ENCODE measurements around the gene NRXN3. TPM values are rescaled to one million over a fixed set of nuclear protein-coding genes. Genes with fewer than 3 reads are reported as not detected.

NRXN3 gene
- polyA plus RNA-seq, 1 donor: 0.58 TPM

- no peak for DNase-seq (ENCODE audit: low read depth)
Observed at GRCh38 chr14:79411403-79412174, 1241.4 kb downstream of the NRXN3 start.

- DNase-seq (ENCODE audit: low read depth): no peak
Observed at GRCh38 chr14:79412822-79413221, 1242.6 kb downstream of the NRXN3 start.

- no peak for DNase-seq (ENCODE audit: low read depth)
Observed at GRCh38 chr14:79413734-79414428, 1243.7 kb downstream of the NRXN3 start.

- no peak for DNase-seq (ENCODE audit: low read depth)
Observed at GRCh38 chr14:79415726-79416125, 1245.6 kb downstream of the NRXN3 start.

- no peak for DNase-seq (ENCODE audit: low read depth)
Observed at GRCh38 chr14:79417961-79418360, 1247.8 kb downstream of the NRXN3 start.

- DNase-seq (ENCODE audit: low read depth): no peak
Observed at GRCh38 chr14:79418649-79419415, 1248.7 kb downstream of the NRXN3 start.

- DNase-seq (ENCODE audit: low read depth): no peak
Observed at GRCh38 chr14:79419571-79420327, 1249.6 kb downstream of the NRXN3 start.

GRCh38 chr14:79420725-79421124 lies 1250.6 kb downstream of the NRXN3 start:
- DNase-seq (ENCODE audit: low read depth): no peak

- no peak for DNase-seq (ENCODE audit: low read depth)
Observed at GRCh38 chr14:79421811-79422210, 1251.6 kb downstream of the NRXN3 start.

GRCh38 chr14:79424462-79424861 lies 1254.3 kb downstream of the NRXN3 start:
- no peak for DNase-seq (ENCODE audit: low read depth)

GRCh38 chr14:79426103-79426755 lies 1256.1 kb downstream of the NRXN3 start:
- no peak for DNase-seq (ENCODE audit: low read depth)

GRCh38 chr14:79432640-79433039 lies 1262.5 kb downstream of the NRXN3 start:
- DNase-seq (ENCODE audit: low read depth): no peak

- DNase-seq (ENCODE audit: low read depth): no peak
Observed at GRCh38 chr14:79436335-79436734, 1266.2 kb downstream of the NRXN3 start.

GRCh38 chr14:79437951-79438350 lies 1267.8 kb downstream of the NRXN3 start:
- DNase-seq (ENCODE audit: low read depth): no peak

GRCh38 chr14:79438696-79439342 lies 1268.6 kb downstream of the NRXN3 start:
- DNase-seq (ENCODE audit: low read depth): no peak

- DNase-seq (ENCODE audit: low read depth): no peak
Observed at GRCh38 chr14:79442786-79443185, 1272.6 kb downstream of the NRXN3 start.

GRCh38 chr14:79443602-79444001 lies 1273.4 kb downstream of the NRXN3 start:
- DNase-seq (ENCODE audit: low read depth): no peak

- DNase-seq (ENCODE audit: low read depth): no peak
Observed at GRCh38 chr14:79448960-79449359, 1278.8 kb downstream of the NRXN3 start.

GRCh38 chr14:79451601-79452000 lies 1281.4 kb downstream of the NRXN3 start:
- no peak for DNase-seq (ENCODE audit: low read depth)

GRCh38 chr14:79453276-79453675 lies 1283.1 kb downstream of the NRXN3 start:
- no peak for DNase-seq (ENCODE audit: low read depth)

GRCh38 chr14:79464468-79464867 lies 1294.3 kb downstream of the NRXN3 start:
- DNase-seq (ENCODE audit: low read depth): no peak
